ENCODE data around the gene PRMT5.
A peak's percentile ranks its signal among the peaks of the same experiment; 100 is the strongest.
"Not testable (repeated sequence)": the region's sequence is repeated elsewhere in the genome, so short reads cannot be mapped to it uniquely, and the experiment has no call there.

PRMT5 gene

DNA sequence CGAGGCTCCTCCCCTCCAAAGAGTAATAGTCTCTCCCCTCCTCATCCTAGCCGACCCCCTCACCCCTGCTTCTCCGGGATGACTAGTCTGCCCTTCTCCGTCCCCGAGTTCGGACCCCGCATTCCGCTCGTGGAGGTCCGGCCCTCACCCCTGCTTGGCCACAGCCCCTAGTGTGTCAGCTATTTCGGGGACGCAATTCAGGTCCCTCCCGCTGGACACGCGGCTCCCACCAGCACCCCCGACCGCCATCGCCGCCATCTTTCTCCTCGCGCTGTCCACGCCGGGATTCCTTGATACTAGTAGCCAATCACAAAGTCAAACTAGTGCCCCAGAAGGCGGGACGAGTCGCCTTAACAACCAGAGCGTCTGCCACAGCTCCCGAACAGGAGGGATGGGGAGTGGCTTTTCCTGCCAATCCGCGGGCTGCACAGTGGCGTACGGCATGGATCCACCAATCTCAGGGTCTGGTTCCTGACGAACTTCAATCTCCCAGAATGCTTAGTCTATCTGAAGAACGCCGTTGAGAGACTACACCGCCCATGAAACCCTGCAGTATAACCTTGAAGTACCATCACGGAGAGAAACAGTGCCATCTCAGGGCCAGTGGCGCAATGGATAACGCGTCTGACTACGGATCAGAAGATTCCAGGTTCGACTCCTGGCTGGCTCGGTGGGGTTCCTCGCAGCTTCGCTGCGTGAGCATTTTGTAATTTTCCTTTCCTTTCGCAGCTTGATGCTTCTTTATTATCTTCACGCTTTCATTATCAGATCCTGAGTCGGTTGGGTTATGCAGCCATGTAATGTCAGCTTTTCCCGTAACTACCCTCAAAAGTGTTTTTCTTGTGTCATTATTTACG, at the start of gene PRMT5:
PRMT5 (minus strand) TSS at position 273 of the 857 bp plus-strand sequence; CDS start at position 258, 15 bp downstream.
- peak; percentile 99 for DNase-seq

DNA sequence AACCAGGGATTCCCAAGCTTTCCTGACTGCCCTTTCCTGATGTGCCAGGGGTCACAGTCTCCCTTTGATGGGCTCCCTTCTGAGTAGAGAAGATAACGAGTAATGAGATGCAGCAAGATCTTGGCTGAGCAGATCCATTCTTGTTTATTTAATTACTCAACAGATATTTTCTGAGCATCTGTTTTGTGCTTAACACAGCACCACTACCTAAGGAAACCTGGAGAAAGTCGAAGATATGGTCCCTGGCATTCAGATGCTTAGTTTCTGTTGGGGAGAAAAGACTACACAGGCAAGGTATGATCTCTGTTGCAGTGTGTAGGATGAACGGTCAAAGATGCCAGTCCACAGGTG, 49.3 kb upstream of the PRMT5 start:
- no peak for DNase-seq

DNA sequence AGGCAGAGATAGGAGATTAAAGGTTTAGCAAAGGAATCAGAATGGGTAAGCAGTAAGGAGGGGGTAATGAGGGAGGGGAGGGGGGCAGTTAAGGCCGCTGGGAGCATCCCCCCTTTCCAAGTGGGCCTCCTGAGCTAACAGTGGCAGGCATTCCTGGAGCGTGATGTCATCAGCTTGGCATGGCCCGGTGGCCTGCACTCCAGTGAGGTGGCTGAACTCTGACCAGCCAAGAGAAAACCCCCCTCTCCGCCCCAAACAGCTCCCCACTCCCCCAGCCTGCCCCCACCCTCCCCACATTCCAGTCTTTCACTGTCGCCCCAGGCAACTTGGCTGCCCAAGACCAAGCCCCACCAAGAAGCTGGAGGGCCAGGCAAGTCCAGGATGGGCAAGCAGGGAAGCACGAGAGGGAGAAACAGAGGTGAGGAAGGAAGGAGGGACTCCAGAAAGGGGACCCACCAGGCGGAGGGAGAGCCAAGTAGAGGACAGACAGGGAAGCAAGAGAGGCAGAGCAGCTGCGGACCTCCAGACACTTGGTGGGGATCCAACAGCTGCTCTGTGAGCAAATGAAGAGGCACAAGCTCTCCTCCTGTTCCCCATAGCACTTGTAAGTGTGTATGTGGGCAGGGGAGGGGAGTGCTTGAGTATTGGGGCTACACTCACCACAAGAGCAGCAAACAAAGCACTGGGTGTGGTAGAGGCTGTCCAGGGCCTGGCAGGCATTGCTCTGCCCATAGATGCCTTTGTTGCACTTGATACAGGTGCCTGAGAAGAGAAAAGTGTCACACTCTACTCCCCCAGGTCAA, 48.7 kb upstream of the PRMT5 start:
- no peak for DNase-seq

DNA sequence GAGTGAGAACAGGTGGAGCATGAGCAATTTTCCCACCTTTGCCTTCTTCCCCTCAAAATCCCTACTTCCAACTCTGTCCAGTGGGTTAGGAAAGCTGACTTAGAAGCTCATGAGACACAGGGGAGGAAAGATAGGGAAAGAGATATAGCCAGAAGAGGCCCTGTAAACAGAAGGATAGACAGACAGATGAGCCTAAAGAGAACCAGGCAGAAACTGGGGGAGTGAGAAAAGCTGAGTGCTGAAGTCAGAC, 48.2 kb upstream of the PRMT5 start:
- DNase-seq, result no peak

DNA sequence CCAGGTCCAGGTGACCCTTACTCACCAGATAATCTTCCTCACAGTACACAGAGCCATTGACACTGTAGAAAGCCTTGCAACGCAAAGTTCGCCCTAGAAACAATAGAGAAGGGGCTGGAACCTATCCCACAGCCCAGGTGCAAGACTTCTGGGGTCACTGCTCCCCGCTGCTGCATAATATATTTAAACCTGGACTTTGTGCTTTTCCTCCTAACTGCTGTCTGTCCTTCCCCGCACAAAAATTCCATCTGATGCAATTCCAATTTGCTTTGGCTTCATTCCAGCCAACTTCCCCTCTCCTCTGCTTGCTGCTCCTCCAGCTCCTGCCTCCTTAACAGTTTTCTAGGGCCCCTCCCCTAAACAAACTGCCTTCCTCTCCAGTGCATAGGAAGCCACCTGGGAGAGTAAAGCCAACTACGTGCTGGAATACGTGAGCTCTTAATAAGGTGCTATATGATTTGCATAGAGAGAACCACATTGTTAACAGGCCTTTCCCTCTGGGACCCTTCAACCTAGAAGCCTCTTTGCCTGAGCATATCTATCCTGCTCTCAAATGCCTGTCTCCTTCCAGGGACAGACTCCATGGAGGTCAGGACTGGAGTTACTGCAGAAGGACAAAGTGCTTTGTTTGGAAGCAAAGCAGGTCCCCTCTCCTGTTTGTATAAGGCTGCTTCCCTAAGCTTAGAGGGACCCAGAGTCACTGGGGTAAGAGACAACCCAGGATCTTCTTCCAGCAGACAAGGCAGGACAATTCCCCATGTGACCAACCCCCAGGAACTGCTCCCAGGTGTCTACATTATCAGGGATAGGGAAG, 47.7 kb upstream of the PRMT5 start:
- DNase-seq, result no peak

DNA sequence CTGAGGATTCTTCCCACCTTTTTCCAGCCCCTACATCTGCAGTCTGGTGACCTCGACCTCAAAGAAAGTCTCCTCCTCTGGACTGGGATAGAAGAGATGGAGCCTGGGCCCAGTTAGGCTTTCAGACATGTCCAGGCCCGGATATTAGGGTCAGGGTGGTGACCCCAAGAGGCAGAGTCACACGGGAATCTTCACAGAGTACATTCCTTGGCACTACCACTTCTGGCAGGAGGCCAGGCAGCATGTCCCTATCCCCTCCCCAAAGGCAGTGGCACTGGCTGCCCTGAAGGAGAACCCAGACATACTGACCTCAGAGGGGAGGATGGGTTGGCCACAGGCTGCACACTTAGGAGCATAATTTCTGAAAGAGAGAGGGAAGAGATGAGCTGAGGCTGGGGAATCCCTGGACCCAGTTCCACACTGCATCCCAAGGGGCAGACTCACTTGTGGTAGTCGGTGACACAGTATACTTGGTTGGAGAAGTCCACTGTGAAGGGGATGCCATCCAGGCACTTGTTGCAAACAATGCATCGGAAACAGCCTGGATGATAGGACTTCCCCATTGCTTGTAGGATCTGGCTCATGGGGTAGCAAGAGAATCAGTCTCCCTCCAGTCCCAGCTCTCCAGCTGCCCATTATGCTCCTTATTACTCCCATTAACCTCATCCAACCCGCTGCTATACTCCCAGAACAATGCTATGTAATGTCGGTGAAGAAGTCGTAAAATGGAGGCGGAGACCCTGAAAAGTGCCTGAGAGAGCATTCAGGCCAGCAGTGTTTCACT, 45.5 kb upstream of the PRMT5 start:
- no peak for DNase-seq

DNA sequence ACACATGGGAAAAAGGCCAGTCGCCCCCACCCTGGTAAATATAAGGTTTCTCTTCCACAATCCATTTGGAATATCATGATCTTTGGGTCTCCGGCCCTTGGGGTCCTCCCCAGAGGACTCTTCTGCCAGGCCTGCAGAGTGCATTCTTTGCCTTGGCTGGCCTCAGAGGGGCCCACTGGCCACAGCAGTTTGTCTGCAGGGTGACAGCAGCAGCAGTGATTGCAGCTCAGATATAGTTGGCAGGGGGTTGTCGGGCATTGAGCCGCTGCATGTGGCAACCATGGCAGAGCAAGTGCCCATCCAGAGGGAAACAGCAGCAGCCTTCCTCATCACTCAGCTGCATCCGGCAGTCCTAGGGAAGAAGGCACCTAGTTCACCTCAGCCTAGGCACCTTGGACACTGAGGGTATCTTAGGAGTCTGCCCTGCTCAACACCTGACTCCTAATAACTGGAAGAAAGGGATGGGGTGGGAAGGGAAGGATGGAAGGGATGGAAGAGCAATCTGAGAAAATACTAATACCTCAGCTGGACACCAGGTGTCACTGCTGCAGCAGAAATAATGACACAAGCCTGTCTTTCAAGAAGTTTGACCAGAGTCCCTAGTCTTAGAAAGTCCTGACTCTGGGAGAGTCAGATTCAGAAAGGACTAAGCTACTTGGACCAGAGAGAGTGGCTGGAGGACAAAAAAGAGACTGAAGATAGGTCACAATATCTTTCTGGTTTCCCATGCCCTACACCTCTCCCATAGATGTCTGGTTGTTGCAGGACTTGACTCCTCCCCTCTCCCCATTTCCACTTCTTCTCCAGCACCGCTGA, 44.2 kb upstream of the PRMT5 start:
- no peak for DNase-seq

DNA sequence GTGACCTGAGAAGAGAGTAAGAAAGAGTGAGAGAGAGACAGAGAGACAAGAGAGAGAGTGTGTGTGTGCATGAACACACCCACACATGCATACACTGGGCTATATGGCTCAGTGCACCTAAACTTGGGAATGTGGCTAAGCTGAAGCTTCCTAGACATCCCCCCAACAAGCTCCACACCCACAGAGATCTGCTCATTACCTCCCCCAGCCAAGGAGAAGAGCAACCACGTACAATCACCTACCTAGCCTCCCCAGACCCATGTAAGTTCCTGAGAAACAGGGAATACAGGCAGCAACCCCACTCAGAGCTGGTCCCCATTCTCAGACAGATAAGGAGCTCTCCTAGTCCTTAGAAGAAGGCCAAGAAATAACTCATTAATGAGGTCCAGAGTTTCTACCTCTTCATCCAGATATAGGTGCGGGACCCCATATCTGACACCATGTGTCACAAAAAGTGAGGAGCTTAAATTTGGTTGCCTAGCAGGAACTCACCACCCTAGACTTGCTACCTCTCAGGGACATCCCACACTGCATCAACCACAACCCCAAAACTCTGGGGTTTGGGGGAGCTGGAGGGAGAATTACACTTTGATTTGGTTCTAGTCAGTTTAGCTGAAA, 43.2 kb upstream of the PRMT5 start:
- DNase-seq, result no peak

DNA sequence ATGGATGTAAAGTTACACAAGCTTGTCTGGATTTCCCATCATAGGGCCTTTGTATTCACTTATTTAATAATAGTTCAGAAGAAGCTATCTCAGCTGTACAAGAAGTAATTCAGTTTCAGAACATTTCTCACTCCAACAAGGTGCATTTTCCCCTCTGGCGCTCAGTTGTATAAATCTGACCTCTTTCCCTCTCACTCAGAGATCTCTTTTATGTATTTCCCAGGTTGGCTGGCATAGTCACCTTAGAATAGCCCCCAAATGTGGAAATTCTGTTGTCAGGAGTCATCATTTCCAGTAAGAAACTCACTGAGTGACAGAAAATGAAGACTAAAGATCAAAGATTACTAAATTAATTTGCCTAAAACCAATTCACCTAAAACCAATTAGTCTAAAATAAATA, 42.0 kb upstream of the PRMT5 start:
- DNase-seq, result no peak

DNA sequence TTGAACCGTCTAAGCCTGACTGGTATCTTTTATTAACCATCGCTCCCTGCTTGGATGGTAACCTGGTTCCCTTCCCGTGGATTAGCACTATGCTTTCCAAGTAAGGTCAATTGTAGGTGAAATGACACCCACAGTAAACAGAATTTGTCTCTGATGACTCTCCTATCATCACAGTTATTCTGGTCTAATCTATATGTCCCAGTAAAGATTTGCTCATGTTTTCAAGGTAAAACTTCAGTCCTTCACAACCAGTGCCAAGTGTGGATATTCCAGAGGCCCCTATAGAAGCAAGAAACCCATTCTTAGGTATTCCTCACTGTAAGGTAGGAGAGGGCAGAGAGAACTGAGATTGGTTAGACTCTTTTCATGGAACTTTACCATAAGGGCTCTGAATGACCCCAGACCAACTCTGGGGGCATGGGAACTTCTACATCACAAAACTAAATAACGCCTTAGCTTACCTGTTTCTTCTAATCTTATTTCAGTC, 37.6 kb upstream of the PRMT5 start:
- DNase-seq, result no peak

DNA sequence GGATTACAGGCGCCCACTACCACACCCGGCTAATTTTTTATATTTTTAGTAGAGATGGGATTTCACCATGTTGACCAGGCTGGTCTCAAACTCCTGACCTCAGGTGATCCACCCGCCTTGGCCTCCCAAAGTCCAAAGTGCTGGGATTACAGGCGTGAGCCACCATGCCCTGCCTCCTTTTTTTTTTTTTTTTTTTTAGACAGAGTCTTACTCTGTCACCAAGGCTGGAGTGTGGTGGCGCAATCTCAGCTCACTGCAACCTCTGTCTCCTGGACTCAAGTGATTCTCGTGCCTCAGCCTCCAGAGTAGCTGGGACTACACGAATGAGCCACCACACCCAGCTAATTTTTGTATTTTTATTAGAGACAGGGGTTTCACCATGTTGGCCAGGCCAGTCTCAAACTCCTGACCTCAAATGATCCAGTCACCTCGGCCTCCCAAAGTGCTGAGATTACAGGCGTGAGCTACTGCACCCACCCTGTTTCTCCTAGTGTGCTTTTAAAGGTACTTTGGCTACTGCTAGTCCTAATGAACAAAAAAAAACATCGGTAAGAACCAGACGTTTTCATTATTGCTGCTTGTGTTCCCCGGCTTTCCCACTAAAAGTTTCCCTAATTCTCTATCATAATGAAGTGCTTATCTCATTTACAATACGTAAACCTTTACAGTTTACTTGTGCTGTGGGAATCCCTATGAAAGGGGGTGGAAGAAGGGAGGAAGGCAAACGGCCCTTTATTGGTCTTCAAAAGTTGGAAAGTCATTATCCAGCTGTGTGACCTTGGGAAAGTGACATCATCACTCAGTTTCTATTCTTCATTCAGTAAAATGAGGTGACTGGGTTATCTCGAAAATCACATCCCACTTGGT, 37.0 kb upstream of the PRMT5 start:
- DNase-seq, result not testable (repeated sequence)

DNA sequence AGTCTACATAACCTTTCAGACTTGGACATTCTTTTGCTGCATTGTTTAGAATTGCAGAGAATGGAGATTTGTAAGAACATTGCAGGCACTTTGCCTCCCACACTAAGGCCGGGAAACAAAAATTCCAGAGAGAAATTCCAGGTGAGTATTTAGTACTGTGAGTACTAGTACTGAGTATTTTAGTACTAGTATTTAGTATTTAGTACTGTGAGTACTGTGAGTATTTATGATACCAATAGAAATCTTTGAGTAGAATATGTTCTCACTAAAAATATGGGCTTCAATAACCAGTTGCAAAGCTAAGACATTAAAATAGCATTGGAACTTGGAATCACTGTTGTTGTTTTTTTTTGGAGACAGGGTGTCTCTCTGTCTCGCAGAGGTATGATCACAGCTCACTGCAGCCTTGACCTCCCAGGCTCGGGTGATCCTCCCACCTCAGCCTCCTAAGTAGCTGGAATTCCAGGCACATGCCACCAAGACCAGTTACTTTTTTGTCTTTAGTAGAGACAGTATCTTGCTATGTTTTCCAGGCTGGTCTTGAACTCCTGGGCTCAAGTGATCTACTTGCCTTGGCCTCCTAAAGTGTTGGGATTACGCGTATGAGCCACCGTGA, 33.0 kb upstream of the PRMT5 start:
- DNase-seq, result no peak

DNA sequence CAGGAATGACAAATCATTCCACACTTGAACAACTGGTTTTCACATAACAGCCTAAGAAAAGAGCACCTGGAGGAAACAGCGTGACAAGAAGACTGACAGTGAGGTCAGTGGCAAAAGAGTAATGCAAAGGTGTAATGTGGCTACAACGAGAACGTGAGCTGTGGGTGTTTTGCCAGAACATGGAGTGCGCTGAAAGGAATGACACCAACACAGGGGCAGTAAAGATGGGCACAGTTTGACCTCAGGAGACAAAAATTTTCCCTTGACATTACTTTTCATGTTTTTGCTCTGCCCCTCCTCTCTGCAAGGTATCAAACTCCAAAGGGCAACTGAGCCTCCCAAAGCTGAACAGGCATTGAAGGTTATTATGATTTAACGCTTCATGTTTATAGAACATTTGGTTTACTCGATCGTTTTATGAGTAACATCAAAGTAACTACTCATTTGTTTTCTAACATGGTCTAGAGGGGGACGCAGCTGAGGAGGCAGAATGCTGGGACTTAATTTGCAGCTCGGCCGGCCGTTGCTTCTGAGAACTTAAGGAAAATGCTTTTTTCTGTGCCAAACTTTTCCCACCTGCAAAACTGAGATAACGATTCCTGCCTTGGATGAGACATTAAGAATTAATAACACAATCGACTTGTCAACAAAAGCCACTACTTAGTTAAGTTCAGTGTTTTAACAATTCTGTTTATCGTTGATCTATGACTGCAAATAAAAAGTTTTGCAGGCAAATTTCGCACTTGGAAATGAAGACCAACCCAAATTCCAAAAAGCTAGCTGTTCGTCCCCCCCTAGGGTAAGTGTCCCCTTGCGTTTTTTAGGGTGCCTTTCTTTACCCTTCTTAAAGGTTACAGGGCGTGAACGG, 26.8 kb upstream of the PRMT5 start:
- no peak for DNase-seq

DNA sequence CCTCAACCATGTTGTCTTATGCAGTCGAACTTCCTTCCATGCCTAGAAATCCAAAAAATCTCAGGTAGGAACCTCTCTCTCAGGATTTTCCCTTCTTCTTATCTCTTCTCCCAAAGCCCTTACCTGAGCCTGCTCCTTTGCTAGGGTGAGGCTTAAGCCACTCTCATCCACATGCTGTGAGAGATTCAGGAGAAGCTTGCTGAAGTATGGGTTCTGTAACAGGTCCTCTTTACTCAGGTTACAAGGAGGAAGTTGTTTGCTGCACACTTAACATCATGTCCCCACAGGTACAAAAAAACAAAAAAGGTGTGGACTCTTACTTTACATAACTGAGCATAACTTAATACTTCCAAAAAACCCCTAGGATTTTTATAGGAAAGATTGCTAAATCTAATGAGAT, 23.2 kb upstream of the PRMT5 start:
- no peak for DNase-seq

DNA sequence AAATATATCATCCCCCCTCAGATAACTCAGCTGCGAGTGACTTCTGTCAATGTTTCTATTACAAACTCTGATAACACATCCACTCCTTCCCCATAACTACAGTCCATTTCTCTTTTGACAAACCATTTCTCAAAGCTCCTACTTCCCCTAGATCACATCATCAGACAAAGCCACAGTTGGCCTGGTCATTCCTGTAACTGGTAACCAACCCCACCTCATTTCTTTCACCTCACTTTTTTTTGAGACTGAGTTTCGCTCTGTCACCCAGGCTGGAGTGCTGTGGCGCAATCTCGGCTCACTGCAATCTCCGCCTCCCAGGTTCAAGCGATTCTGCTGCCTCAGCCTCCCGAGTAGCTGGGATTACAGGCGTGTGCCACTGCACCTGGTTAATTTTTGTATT, 22.6 kb upstream of the PRMT5 start:
- DNase-seq, result not testable (repeated sequence)

DNA sequence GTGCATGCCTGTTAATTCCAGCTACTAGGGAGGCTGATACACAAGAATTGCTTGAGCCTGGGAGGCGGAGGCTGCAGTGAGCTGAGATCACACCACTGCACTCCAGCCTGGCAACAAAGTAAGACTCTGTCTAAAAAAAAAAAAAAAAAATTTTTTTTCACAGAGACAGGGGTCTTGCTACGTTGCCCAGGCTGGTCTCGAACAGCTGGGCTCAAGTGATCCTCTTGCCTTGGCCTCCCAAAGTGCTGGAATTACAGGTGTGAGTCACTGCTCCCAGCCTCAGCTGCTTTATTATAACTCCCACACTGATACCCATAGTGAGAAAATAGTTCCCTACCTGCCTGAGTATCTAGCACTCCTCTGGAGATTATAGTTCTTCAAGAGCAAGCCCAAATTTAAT, 16.5 kb upstream of the PRMT5 start:
- DNase-seq, result no peak

DNA sequence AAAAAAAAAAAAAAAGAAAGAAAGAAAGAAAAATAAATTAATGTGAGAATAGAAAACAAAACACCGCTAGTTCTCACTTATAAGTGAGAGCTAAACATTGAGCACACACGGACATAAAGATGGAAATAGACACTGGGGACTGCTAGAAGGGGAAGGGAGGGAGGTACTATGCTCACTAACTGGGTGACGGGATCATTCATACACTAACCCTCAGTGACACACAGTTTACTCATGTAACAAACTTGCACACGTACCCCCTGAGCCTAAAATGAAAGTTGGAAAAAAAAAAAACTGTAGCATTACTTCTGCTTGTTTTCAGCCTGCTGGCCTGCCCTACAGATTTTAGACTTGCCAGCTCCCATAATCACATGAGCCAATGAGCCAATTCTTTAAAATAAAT, 10.5 kb upstream of the PRMT5 start:
- DNase-seq, result no peak

DNA sequence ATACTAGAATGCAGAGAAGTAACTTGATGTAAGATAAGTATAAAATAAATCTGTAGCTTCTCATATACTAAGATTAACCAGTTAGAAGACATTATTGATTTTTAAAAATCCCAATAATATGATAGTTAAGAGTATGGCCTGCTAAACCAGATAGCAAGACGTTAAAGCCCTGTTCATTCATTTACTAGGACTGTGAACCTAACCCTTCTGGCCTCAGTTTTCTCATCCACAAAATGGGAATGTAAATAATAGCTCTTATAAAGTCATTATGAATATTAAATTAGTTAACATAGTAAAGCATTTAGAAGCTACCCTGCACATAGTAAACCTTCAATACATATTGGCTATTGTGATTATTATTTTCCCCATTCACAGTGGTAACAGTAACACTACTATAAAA, 6.0 kb upstream of the PRMT5 start:
- no peak for DNase-seq

DNA sequence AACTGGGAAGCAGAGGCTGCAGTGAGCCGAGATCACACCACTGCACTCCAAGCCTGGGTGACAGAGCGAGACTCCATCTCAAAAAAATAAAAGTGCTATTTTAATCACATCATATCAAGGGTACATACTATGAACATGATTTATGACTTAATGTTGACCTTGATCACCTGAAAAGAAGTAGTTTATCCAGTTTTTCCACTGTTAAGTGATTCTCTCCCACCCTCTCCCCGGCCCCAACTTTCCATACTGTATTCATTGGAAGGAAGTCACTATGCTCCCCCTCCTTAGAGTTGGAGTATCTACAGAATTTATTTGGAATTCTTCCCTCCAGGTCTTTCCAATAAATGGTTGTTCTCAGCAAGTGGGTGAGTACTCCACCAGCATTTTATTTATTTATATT, 3.0 kb upstream of the PRMT5 start:
- DNase-seq, result no peak
